ENCODE measurements around the gene OVCH1.

OVCH1 gene

DNA sequence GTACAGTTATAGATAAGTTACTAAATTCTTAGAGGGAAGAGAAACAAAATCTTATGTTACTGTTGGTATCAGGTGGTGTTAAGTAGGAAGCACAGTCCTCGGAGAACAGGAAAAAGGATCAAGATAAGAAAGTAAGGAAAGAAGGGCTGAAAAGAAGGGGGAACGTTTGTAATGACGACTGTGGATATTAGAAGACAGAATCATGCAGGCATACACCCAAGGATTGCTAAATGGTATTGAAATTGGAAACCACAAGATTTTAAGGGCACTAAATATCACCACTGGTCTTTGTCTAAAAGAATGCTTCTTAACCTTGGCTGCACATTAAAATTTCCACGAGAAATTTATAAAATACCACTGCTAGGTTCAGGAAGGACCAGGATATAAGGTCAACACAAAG, 82.4 kb downstream of the OVCH1 start:
- no peaks in the 10 kb centered on the region for H3K27me3 ChIP-seq
- TF ChIP-seq, protein P1, sequence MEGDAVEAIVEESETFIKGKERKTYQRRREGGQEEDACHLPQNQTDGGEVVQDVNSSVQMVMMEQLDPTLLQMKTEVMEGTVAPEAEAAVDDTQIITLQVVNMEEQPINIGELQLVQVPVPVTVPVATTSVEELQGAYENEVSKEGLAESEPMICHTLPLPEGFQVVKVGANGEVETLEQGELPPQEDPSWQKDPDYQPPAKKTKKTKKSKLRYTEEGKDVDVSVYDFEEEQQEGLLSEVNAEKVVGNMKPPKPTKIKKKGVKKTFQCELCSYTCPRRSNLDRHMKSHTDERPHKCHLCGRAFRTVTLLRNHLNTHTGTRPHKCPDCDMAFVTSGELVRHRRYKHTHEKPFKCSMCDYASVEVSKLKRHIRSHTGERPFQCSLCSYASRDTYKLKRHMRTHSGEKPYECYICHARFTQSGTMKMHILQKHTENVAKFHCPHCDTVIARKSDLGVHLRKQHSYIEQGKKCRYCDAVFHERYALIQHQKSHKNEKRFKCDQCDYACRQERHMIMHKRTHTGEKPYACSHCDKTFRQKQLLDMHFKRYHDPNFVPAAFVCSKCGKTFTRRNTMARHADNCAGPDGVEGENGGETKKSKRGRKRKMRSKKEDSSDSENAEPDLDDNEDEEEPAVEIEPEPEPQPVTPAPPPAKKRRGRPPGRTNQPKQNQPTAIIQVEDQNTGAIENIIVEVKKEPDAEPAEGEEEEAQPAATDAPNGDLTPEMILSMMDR (IDR thresholded peaks at IDR 0.05) = no peak
- H3K27ac ChIP-seq = no peak overlapping the region
- no peaks in the 10 kb centered on the region for H3K9me3 ChIP-seq
- H3K36me3 ChIP-seq = no peaks in the 10 kb centered on the region
- intact Hi-C loops (cut with DNase I; ENCODE audit: low total_unique reads) = no loop called here
- no peak for DNase-seq
- H3K4me1 ChIP-seq = no peaks in the 10 kb centered on the region
- H3K4me3 ChIP-seq = no peak overlapping the region

DNA sequence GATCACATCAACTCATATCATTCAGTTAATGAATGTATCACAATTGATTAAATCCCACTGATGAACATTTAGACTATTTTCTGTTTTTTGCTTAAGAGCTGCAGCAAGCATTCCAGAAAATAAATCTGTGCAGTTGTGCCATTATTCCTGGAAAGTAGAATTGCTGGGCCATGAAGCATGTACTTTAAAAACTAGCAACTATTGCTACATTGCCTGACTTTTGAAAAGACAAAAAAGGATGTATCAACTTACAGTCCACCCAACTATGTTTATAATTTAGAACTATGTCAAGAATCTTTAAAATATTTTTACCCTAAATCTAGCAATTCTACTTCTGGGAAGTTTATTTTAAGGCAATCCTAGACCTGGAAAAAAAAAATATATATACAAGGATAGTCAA, 83.1 kb downstream of the OVCH1 start:
- TF ChIP-seq, protein P1 (IDR thresholded peaks at IDR 0.05) = no peak
- no peaks in the 10 kb centered on the region for H3K36me3 ChIP-seq
- no peak overlapping the region for H3K4me3 ChIP-seq
- H3K27me3 ChIP-seq = no peaks in the 10 kb centered on the region
- no peaks in the 10 kb centered on the region for H3K9me3 ChIP-seq
- intact Hi-C loops (cut with DNase I; ENCODE audit: low total_unique reads) = no loop called here
- H3K27ac ChIP-seq = no peak overlapping the region
- no peak for DNase-seq
- no peaks in the 10 kb centered on the region for H3K4me1 ChIP-seq

DNA sequence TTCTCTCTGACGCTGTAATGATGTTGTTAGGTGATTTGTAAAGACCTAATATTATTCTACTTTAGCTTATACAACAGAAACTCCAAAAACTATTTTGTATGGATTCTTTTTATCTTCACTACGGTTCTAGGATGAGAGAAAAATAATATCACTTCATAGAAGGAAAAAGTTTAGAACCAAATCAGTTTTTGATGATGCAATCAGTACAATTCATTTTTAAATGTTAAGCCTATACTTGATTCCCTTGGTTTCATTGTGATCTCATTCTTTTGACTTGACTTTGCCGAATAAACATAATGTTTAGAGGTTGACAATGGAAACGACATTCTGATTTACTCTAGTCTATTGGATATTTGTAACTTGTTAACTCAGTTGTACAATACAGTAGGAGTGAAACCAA, 91.9 kb downstream of the OVCH1 start:
- H3K36me3 ChIP-seq = no peaks in the 10 kb centered on the region
- no peaks in the 10 kb centered on the region for H3K4me1 ChIP-seq
- no peak overlapping the region for H3K4me3 ChIP-seq
- TF ChIP-seq, protein P1 (IDR thresholded peaks at IDR 0.05) = no peak
- H3K27ac ChIP-seq = no peak overlapping the region
- no peak for DNase-seq
- no peaks in the 10 kb centered on the region for H3K9me3 ChIP-seq
- intact Hi-C loops (cut with DNase I; ENCODE audit: low total_unique reads) = no loop called here
- no peaks in the 10 kb centered on the region for H3K27me3 ChIP-seq

GRCh38 chr12:29403991-29404390, 93.5 kb downstream of the OVCH1 start:
- Histone ChIP-seq H3K27me3 (no peaks in the 10 kb centered on the region), H3K36me3 (no peaks in the 10 kb centered on the region), H3K4me3 (no peak overlapping the region), H3K27ac (no peak overlapping the region), H3K4me1 (no peaks in the 10 kb centered on the region), H3K9me3 (no peaks in the 10 kb centered on the region)
- TF ChIP-seq, protein P1 (IDR thresholded peaks at IDR 0.05) = no peak
- intact Hi-C loops (cut with DNase I; ENCODE audit: low total_unique reads) = no loop called here
- DNase-seq = no peak

DNA sequence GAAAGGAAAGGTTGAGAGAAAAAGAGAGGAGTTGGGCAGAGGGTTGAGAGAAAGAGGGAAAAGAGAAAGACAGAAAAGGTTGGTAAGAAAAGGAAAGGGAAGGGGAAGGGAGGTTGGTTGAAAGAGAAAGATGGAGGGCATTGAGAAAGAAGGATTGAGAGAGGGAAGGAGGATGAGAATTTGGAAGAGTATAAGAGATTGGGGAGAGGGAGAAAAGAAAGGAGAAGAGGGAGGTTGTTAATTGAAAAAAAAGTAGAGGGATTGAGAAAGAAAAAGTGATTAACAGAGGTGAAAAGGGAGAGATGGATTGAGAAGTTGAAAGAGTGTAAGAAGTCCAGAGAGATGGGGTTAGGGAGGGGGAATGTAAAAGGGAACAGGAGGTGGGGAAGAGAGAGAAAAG, 95.0 kb downstream of the OVCH1 start:
- no peaks in the 10 kb centered on the region for H3K9me3 ChIP-seq
- H3K27me3 ChIP-seq = no peaks in the 10 kb centered on the region
- intact Hi-C loops (cut with DNase I; ENCODE audit: low total_unique reads) = no loop called here
- no peaks in the 10 kb centered on the region for H3K4me1 ChIP-seq
- no peak overlapping the region for H3K27ac ChIP-seq
- H3K4me3 ChIP-seq = no peak overlapping the region
- no peaks in the 10 kb centered on the region for H3K36me3 ChIP-seq
- TF ChIP-seq, protein P1 (IDR thresholded peaks at IDR 0.05) = no peak
- no peak for DNase-seq

GRCh38 chr12:29398495-29398894, 99.0 kb downstream of the OVCH1 start:
- Histone ChIP-seq H3K27me3 (no peaks in the 10 kb centered on the region), H3K4me1 (no peaks in the 10 kb centered on the region), H3K27ac (no peak overlapping the region), H3K9me3 (no peaks in the 10 kb centered on the region), H3K4me3 (no peak overlapping the region), H3K36me3 (no peaks in the 10 kb centered on the region)
- intact Hi-C loops (cut with DNase I; ENCODE audit: low total_unique reads) = no loop called here
- TF ChIP-seq, protein P1 (IDR thresholded peaks at IDR 0.05) = no peak
- DNase-seq = no peak
